ENCODE results near the gene CS. TPM values are rescaled to one million over a fixed set of nuclear protein-coding genes. Genes with fewer than 3 reads are reported as not detected.

CS gene
- total RNA-seq, 1 donor from 2014 or later: 212 TPM

DNA sequence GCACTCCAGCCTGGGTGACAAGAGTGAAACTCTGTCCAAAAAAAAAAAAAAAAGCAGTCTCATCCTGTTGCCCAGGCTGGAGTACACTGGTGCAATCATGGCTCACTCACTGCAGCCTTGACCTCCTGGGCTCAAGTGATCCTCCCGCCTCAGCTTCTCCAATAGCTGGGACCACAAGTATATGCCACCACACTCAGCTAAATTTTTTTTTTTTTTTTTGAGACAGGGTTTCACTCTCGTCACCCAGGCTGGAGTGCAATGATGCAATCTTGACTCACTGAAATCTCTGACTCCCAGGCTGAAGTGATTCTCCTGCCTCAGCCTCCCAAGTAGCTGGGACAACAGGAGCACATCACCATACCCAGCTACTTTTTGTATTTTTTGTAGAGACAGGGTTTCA lies 20.9 kb upstream of the CS start:
- Mint-ChIP-seq H3K4me1 (ENCODE audit: low read depth, unreplicated experiment) (no peaks in the 10 kb centered on the region), H3K27ac (ENCODE audit: unreplicated experiment) (no peak overlapping the region), H3K27me3 (ENCODE audit: low read depth, unreplicated experiment) (no peaks in the 10 kb centered on the region), H3K36me3 (ENCODE audit: low read depth, unreplicated experiment) (peaks cover 12% of the 10 kb centered on the region), H3K4me3 (ENCODE audit: unreplicated experiment) (no peak overlapping the region), H3K9me3 (ENCODE audit: unreplicated experiment) (no peaks in the 10 kb centered on the region)
- H3K4me1 ChIP-seq (ENCODE audit: insufficient read depth, low read length): no peaks in the 10 kb centered on the region
- peaks cover 2% of the 10 kb centered on the region for H3K36me3 ChIP-seq (ENCODE audit: insufficient read depth, low read length)
- H4K20me1 ChIP-seq (ENCODE audit: insufficient read depth, low read length): no peaks in the 10 kb centered on the region
- H3K9ac ChIP-seq (ENCODE audit: low read length): no peak overlapping the region
- no peaks in the 10 kb centered on the region for H3K79me2 ChIP-seq (ENCODE audit: insufficient read depth, low read length)
- H3K9me3 ChIP-seq (ENCODE audit: insufficient read depth, low read depth, low read length): no peaks in the 10 kb centered on the region
- H2AFZ ChIP-seq (ENCODE audit: low read depth, low read length): no peak overlapping the region
- no peak for FAIRE-seq
- TF ChIP-seq, protein P1, sequence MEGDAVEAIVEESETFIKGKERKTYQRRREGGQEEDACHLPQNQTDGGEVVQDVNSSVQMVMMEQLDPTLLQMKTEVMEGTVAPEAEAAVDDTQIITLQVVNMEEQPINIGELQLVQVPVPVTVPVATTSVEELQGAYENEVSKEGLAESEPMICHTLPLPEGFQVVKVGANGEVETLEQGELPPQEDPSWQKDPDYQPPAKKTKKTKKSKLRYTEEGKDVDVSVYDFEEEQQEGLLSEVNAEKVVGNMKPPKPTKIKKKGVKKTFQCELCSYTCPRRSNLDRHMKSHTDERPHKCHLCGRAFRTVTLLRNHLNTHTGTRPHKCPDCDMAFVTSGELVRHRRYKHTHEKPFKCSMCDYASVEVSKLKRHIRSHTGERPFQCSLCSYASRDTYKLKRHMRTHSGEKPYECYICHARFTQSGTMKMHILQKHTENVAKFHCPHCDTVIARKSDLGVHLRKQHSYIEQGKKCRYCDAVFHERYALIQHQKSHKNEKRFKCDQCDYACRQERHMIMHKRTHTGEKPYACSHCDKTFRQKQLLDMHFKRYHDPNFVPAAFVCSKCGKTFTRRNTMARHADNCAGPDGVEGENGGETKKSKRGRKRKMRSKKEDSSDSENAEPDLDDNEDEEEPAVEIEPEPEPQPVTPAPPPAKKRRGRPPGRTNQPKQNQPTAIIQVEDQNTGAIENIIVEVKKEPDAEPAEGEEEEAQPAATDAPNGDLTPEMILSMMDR (IDR thresholded peaks at IDR 0.05; ENCODE audit: insufficient read depth, low read depth, low read length): no peak
- TF ChIP-seq EZH2 (IDR thresholded peaks at IDR 0.05; ENCODE audit: insufficient read depth, low read length): no peak
- H3K27ac ChIP-seq (ENCODE audit: low read depth, low read length): no peak overlapping the region
- no peak overlapping the region for H3K4me2 ChIP-seq (ENCODE audit: low read length)
- no peak overlapping the region for H3K4me3 ChIP-seq (ENCODE audit: insufficient read depth, low read depth, low read length)
- H3K27me3 ChIP-seq (ENCODE audit: insufficient read depth, low read length): no peaks in the 10 kb centered on the region
- DNase-seq (ENCODE audit: low read depth): no peak

DNA sequence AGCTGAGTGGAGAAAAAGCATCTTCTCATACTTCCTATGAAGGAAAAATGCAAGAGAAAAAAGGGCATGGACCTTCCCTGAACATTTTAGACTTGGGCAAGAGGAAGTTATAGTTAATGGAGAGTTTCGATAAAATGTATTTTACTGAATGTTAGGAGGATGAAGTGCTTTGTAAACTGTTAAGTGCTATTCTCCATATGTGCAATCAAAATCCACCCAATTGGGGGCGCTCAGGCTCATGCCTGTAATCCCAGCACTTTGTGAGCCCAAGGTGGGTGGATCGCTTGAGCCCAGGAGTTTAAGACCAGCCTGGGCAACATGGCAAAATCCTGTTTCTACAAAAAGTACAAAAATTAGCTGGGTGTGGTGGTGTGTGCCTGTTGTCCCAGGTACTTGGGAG lies 17.5 kb upstream of the CS start:
- H3K9ac ChIP-seq (ENCODE audit: low read length): no peak overlapping the region
- peaks cover 9% of the 10 kb centered on the region for H3K4me1 ChIP-seq (ENCODE audit: insufficient read depth, low read length)
- Mint-ChIP-seq H3K27ac (ENCODE audit: unreplicated experiment) (no peak overlapping the region), H3K27me3 (ENCODE audit: low read depth, unreplicated experiment) (no peaks in the 10 kb centered on the region), H3K9me3 (ENCODE audit: unreplicated experiment) (no peaks in the 10 kb centered on the region), H3K36me3 (ENCODE audit: low read depth, unreplicated experiment) (peaks cover 1% of the 10 kb centered on the region), H3K4me3 (ENCODE audit: unreplicated experiment) (no peak overlapping the region), H3K4me1 (ENCODE audit: low read depth, unreplicated experiment) (peaks cover 4% of the 10 kb centered on the region)
- H2AFZ ChIP-seq (ENCODE audit: low read depth, low read length): no peak overlapping the region
- no peaks in the 10 kb centered on the region for H3K27me3 ChIP-seq (ENCODE audit: insufficient read depth, low read length)
- no peaks in the 10 kb centered on the region for H3K9me3 ChIP-seq (ENCODE audit: insufficient read depth, low read depth, low read length)
- no peak for DNase-seq (ENCODE audit: low read depth)
- H4K20me1 ChIP-seq (ENCODE audit: insufficient read depth, low read length): no peaks in the 10 kb centered on the region
- peaks cover 7% of the 10 kb centered on the region for H3K36me3 ChIP-seq (ENCODE audit: insufficient read depth, low read length)
- no peak for TF ChIP-seq EZH2 (IDR thresholded peaks at IDR 0.05; ENCODE audit: insufficient read depth, low read length)
- TF ChIP-seq, protein P1 (IDR thresholded peaks at IDR 0.05; ENCODE audit: insufficient read depth, low read depth, low read length): no peak
- FAIRE-seq: no peak
- no peak overlapping the region for H3K4me2 ChIP-seq (ENCODE audit: low read length)
- H3K79me2 ChIP-seq (ENCODE audit: insufficient read depth, low read length): peaks cover 22% of the 10 kb centered on the region
- no peak overlapping the region for H3K4me3 ChIP-seq (ENCODE audit: insufficient read depth, low read depth, low read length)
- no peak overlapping the region for H3K27ac ChIP-seq (ENCODE audit: low read depth, low read length)

DNA sequence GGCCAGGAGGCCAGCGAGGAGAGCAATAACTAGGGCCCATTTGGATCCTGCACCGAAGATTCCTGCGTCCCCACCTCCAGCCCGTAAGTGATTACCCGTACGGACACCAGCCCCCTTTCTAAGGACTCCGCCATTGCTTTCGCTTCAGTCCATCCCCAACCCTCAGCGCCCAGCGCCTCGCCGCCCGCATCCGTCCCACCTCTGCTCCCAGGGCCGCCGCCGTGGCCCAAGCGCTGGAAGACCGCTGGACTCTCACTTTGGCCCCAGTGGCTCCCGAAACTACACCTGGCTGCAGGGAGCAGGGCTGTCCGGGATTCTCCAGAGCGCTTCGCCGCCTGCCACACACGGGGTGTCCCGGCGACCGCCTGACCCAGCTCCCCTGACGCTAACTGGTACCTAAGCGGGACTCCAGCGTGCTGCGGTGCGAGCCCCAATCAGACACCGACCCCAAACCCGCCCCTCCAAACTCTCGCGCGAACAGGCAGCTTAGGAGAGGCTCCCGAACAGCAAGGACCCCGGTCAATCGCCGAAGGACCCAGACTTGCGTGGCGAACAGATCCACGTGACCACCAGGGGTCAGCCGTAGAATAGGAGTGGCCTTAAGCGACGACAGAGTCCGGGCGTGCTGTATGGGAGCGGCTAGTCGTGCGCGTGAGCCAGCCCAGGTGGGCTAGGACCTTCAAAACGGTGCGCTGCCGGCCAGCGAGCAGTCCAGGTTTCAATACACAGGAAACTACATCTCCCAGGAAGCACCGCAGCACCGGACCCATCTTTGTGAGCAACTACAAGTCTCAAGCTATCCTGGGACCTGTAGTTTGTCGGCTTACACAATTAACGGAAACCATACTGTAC lies 15.7 kb upstream of the CS start, which contains the start of gene CNPY2:
TSS of gene CNPY2 (minus strand) at position 367 of the 852 bp plus-strand sequence. CDS start 771 bp downstream, outside the sequence.
- TF ChIP-seq, protein P1 (IDR thresholded peaks at IDR 0.05; ENCODE audit: insufficient read depth, low read depth, low read length): no peak
- TF ChIP-seq EZH2 (IDR thresholded peaks at IDR 0.05; ENCODE audit: insufficient read depth, low read length): no peak
- H3K27ac ChIP-seq (ENCODE audit: low read depth, low read length): peak within 1 kb of the TSS; percentile 88
- no peaks in the 10 kb centered on the region for H3K27me3 Mint-ChIP-seq (ENCODE audit: low read depth, unreplicated experiment)
- peak within 1 kb of the TSS; percentile 99 for H3K9ac ChIP-seq (ENCODE audit: low read length)
- no peaks in the 10 kb centered on the region for H3K27me3 ChIP-seq (ENCODE audit: insufficient read depth, low read length)
- peak within 1 kb of the TSS; percentile 95 for H3K27ac Mint-ChIP-seq (ENCODE audit: unreplicated experiment)
- H3K9me3 Mint-ChIP-seq (ENCODE audit: unreplicated experiment): no peaks in the 10 kb centered on the region
- H3K4me2 ChIP-seq (ENCODE audit: low read length): peak within 1 kb of the TSS; percentile 99
- H3K36me3 ChIP-seq (ENCODE audit: insufficient read depth, low read length): peaks cover 14% of the 10 kb centered on the region
- FAIRE-seq (peak; percentile 65), DNase-seq (ENCODE audit: low read depth) (peak; percentile 97)
- H2AFZ ChIP-seq (ENCODE audit: low read depth, low read length): peak within 1 kb of the TSS; percentile 77
- peaks cover 25% of the 10 kb centered on the region for H3K79me2 ChIP-seq (ENCODE audit: insufficient read depth, low read length)
- peaks cover 9% of the 10 kb centered on the region for H3K4me1 ChIP-seq (ENCODE audit: insufficient read depth, low read length)
- H3K9me3 ChIP-seq (ENCODE audit: insufficient read depth, low read depth, low read length): no peaks in the 10 kb centered on the region
- H3K4me3 Mint-ChIP-seq (ENCODE audit: unreplicated experiment): peak within 1 kb of the TSS; percentile 97
- H3K4me1 Mint-ChIP-seq (ENCODE audit: low read depth, unreplicated experiment): peaks cover 4% of the 10 kb centered on the region
- no peaks in the 10 kb centered on the region for H4K20me1 ChIP-seq (ENCODE audit: insufficient read depth, low read length)
- H3K36me3 Mint-ChIP-seq (ENCODE audit: low read depth, unreplicated experiment): peaks cover 6% of the 10 kb centered on the region
- H3K4me3 ChIP-seq (ENCODE audit: insufficient read depth, low read depth, low read length): peak within 1 kb of the TSS; percentile 100

All from astrocyte (in vitro differentiated cells and primary cell).